ENCODE data around the gene TNFRSF9.

GRCh38 chr1:7899741-7900140 lies 40.9 kb downstream of the TNFRSF9 start:
- TF ChIP-seq CTCF (IDR thresholded peaks at IDR 0.05) (no peak), POLR2A (IDR thresholded peaks at IDR 0.05) (no peak)
